ENCODE results near the gene ZFAND3.

- TF ChIP-seq CTCF (IDR thresholded peaks at IDR 0.05) (no peak), POLR2A (IDR thresholded peaks at IDR 0.05) (no peak)
Measured at GRCh38 chr6:38080360-38080759, 260.8 kb downstream of the ZFAND3 start.

Measured in testis (tissue), 2 donors.